Panc1 (cell line): ENCODE data around the gene PUS1. TPM values are rescaled to one million over a fixed set of nuclear protein-coding genes. Genes with fewer than 3 reads are reported as not detected.

Experiments
- ATAC-seq: fragments of 200-7000 bp; cut with Tn5 transposase; 2 replicates; pipeline ENCODE4 v1.9.1; 2020; ENCODE audit warnings: mild to moderate bottlenecking, moderate library complexity
- BruUV-seq: library from RNA; stranded (reverse); fragments of 400-500 nt; replicated peaks from 2 replicates; lab custom pipeline; 2021; lab: Mats Ljungman, UMichigan
- CTCF ChIA-PET: fragments of 300-600 bp; sonication (Branson Sonifier 250); formaldehyde crosslinking; loops from one replicate; lab custom pipeline; 2022; ENCODE audit warnings: antibody characterized with exemption; lab: Charles Lee
- POLR2A ChIA-PET: fragments of 300-600 bp; sonication (Branson Sonifier 250); formaldehyde crosslinking; loops from one replicate; lab custom pipeline; 2022; ENCODE audit warnings: antibody characterized with exemption; lab: Charles Lee
- DNase-seq: peaks from one replicate; pipeline ENCODE4 v3.0.0-alpha.2; 2010; ENCODE audit warnings: low read depth, low spot score
- H3K27ac ChIP-seq: 2 replicates; pipeline ENCODE4 v1.5.1; 2011; ENCODE audit warnings: mild to moderate bottlenecking, low read length, inconsistent platforms
- H3K27me3 ChIP-seq: fragments of 200-500 bp; sonication (Bioruptor generic); 2 replicates; pipeline ENCODE4 v1.6.0; 2014; ENCODE audit warnings: low read length, inconsistent platforms; ENCODE audit not compliant: control insufficient read depth, insufficient read depth
- H3K36me3 ChIP-seq: fragments of 200-500 bp; sonication (Bioruptor generic); 2 replicates; pipeline ENCODE4 v1.5.1; 2014; ENCODE audit warnings: inconsistent platforms, mild to moderate bottlenecking, low read length, moderate library complexity; ENCODE audit not compliant: control insufficient read depth, insufficient read depth
- H3K4me1 ChIP-seq: 2 replicates; pipeline ENCODE4 v1.5.1; 2011; ENCODE audit warnings: inconsistent platforms, mild to moderate bottlenecking, low read length, moderate library complexity; ENCODE audit not compliant: control insufficient read depth, insufficient read depth
- H3K4me3 ChIP-seq, 2 experiments: 2 replicates each; pipeline ENCODE4 v1.5.1; 2011 to 2012; ENCODE audit warnings: low read depth in 2 of 2, low read length in 2 of 2, mild to moderate bottlenecking in 2 of 2, inconsistent platforms in 1 of 2, moderate library complexity in 1 of 2
- H3K9me3 ChIP-seq: fragments of 200-500 bp; sonication (Bioruptor generic); 2 replicates; pipeline ENCODE4 v1.5.1; 2014; ENCODE audit warnings: low read depth, mild to moderate bottlenecking, inconsistent platforms, low read length, moderate library complexity; ENCODE audit not compliant: control insufficient read depth, insufficient read depth
- CTCF ChIP-seq: fragments of 450-650 bp; IDR thresholded peaks from 2 replicates; pipeline ENCODE4 v1.5.1; 2017; ENCODE audit warnings: mild to moderate bottlenecking
- POLR2AphosphoS5 ChIP-seq: IDR thresholded peaks from 2 replicates; pipeline ENCODE4 v1.6.1; 2012; ENCODE audit warnings: mild to moderate bottlenecking, low read depth, low read length, moderate library complexity
- REST ChIP-seq, 2 experiments: IDR thresholded peaks; 2 replicates each; pipeline ENCODE4 v1.6.1; 2011 to 2012; ENCODE audit warnings: low read depth in 2 of 2, control low read depth in 1 of 2, low read length in 1 of 2, mild to moderate bottlenecking in 1 of 2, moderate library complexity in 1 of 2; ENCODE audit not compliant: insufficient read depth in 1 of 2
- SIN3A ChIP-seq: IDR thresholded peaks from 2 replicates; pipeline ENCODE4 v1.6.1; 2012; ENCODE audit warnings: low read depth, mild to moderate bottlenecking, low read length, moderate library complexity, borderline replicate concordance; ENCODE audit not compliant: insufficient read depth
- TCF7L2 ChIP-seq: IDR thresholded peaks from 2 replicates; pipeline ENCODE4 v1.6.1; 2011; ENCODE audit warnings: mild to moderate bottlenecking, low read depth, low read length, inconsistent platforms
- in situ Hi-C: cut with HindIII; loops from 2 replicates; pipeline ENCODE4 v1.10.0; 2016; ENCODE audit warnings: low sequenced_read_pairs, low pct_unique_long_range_greater_than_20kb
- intact Hi-C: fragments of 100-400 bp; cut with micrococcal nuclease; formaldehyde crosslinking; loops from one replicate; pipeline ENCODE4 v1.10.0; 2022; ENCODE audit not compliant: unreplicated experiment
- total RNA-seq: library from RNA; stranded (reverse); gene quantifications from one replicate; pipeline ENCODE4 v1.2.1, GENCODE V29; 2021; ENCODE audit not compliant: unreplicated experiment

The PUS1 gene
- total RNA-seq, 1 experiment from 2014 or later: 108 TPM

- DNase-seq (no peak), ATAC-seq (no peak)
- Histone ChIP-seq H3K4me1 (no peaks in the 10 kb centered on the region; the same call in 1 of the 2 replicates), H3K27me3 (no peaks in the 10 kb centered on the region), H3K9me3 (no peaks in the 10 kb centered on the region), H3K36me3 (no peaks in the 10 kb centered on the region), H3K27ac (no peak overlapping the region), H3K4me3 (no peak overlapping the region)
- ChIA-PET CTCF (no interaction called here), POLR2A (no interaction called here)
- no TSS peak for BruUV-seq
- in situ Hi-C loops: no loop called here
- TF ChIP-seq POLR2AphosphoS5 (no peak), TCF7L2 (no peak), REST (IDR thresholded peaks at IDR 0.05; ENCODE audit: insufficient read depth in 1 of 2, low read depth in 2 of 2, low read length in 1 of 2) (no peak), CTCF (no peak), SIN3A (no peak)
- intact Hi-C loops: no loop called here
Observed at GRCh38 chr12:131904346-131904745, 24.7 kb upstream of the PUS1 start.

GRCh38 chr12:131905081-131905629 lies 23.9 kb upstream of the PUS1 start:
- CTCF ChIA-PET: no interaction called here
- no peaks in the 10 kb centered on the region for H3K9me3 ChIP-seq
- no peak overlapping the region for H3K27ac ChIP-seq
- H3K36me3 ChIP-seq: no peaks in the 10 kb centered on the region
- DNase-seq: no peak
- no peak for ATAC-seq
- intact Hi-C loops: no loop called here
- no peaks in the 10 kb centered on the region for H3K27me3 ChIP-seq
- no peaks in the 10 kb centered on the region; the same call in 1 of the 2 replicates for H3K4me1 ChIP-seq
- in situ Hi-C loops: no loop called here
- TF ChIP-seq POLR2AphosphoS5 (no peak), SIN3A (no peak), TCF7L2 (no peak), REST (IDR thresholded peaks at IDR 0.05; ENCODE audit: insufficient read depth in 1 of 2, low read depth in 2 of 2, low read length in 1 of 2) (no peak), CTCF (no peak)
- H3K4me3 ChIP-seq: no peak overlapping the region
- no TSS peak for BruUV-seq
- POLR2A ChIA-PET: no interaction called here
